ENCODE data around the gene ITPR1. TPM values are rescaled to one million over a fixed set of nuclear protein-coding genes. Genes with fewer than 3 reads are reported as not detected.

Gene ITPR1
- total and polyA plus RNA-seq, 2 of the 4 experiments (the other 2 are of a cell fraction) = 1.8 to 5.7 TPM

GRCh38 chr3:4642611-4643010, 149.5 kb downstream of the ITPR1 start:
- no peak overlapping the region for H2AK9ac ChIP-seq (replicated peaks; ENCODE audit: low read depth, low read length, poor library complexity)
- no peak overlapping the region for H3K4ac ChIP-seq (ENCODE audit: low read depth, low read length)
- H2AK5ac ChIP-seq (ENCODE audit: low read depth, low read length) = no peak overlapping the region
- H4K91ac ChIP-seq (ENCODE audit: insufficient read depth, low read depth, low read length) = no peak overlapping the region
- WGBS, 2 experiments (ENCODE audit: extremely low coverage in 2 of 2, insufficient read length in 1 of 2) = 88% methylated on average over 5 of the region's 8 CpGs; no CpG with 5 or more reads in 1 of the 2 experiments
- BruUV-seq (replicated peaks) = no TSS peak
- no peak overlapping the region for H3K4me2 ChIP-seq (ENCODE audit: low read depth, low read length)
- H2BK20ac ChIP-seq (ENCODE audit: low read depth, low read length) = no peak overlapping the region
- no peak overlapping the region for H3K14ac ChIP-seq (replicated peaks; ENCODE audit: low read depth, low read length)
- H2AFZ ChIP-seq (replicated peaks; ENCODE audit: low read length, poor library complexity) = no peak overlapping the region
- H3K9ac ChIP-seq (ENCODE audit: low read depth, low read length) = no peak overlapping the region
- no peak overlapping the region for H4K8ac ChIP-seq (ENCODE audit: low read depth in 2 of 2, low read length in 2 of 2)
- TF ChIP-seq MXI1 (IDR thresholded peaks at IDR 0.05; ENCODE audit: borderline replicate concordance, low read depth, low read length) (no peak), MAFK (IDR thresholded peaks at IDR 0.05; ENCODE audit: low read depth, low read length) (no peak), ELK1 (IDR thresholded peaks at IDR 0.05; ENCODE audit: borderline replicate concordance, low read depth, low read length) (no peak), USF2 (IDR thresholded peaks at IDR 0.05; ENCODE audit: low read depth, low read length) (no peak), RFX5 (IDR thresholded peaks at IDR 0.05; ENCODE audit: low read depth, low read length) (no peak), FOS (IDR thresholded peaks at IDR 0.05; ENCODE audit: low read depth, low read length) (no peak), NFE2L2 (IDR thresholded peaks at IDR 0.05; ENCODE audit: low read depth, low read length) (no peak), CHD1 (IDR thresholded peaks at IDR 0.05; ENCODE audit: low read depth, low read length) (no peak), CEBPB (IDR thresholded peaks at IDR 0.05; ENCODE audit: low read depth, low read length) (no peak), MAZ (IDR thresholded peaks at IDR 0.05; ENCODE audit: borderline replicate concordance, low read depth, low read length) (no peak), SMC3 (IDR thresholded peaks at IDR 0.05; ENCODE audit: low read depth, low read length) (no peak)
- no peak overlapping the region for H4K5ac ChIP-seq (ENCODE audit: low read depth, low read length)
- H2BK5ac ChIP-seq (ENCODE audit: low read depth, low read length, poor library complexity, severe bottlenecking) = no peak overlapping the region
- H3K23ac ChIP-seq (ENCODE audit: low read depth, low read length) = no peak overlapping the region
- ATAC-seq (ENCODE audit: low read depth) (no peak), DNase-seq (no peak)
- no peaks in the 10 kb centered on the region for H3K79me1 ChIP-seq (ENCODE audit: low read depth in 1 of 2, low read length in 2 of 2)
- H3K56ac ChIP-seq (ENCODE audit: extremely low read depth, insufficient read depth, low read length) = no peak overlapping the region
- H2BK120ac ChIP-seq (ENCODE audit: low read depth, low read length) = no peak overlapping the region
- in situ Hi-C loops (cut with MboI; ENCODE audit: low sequenced_read_pairs) = no loop called here
- H3K9me3 ChIP-seq (ENCODE audit: control insufficient read depth, insufficient read depth, low read length) = no peaks in the 10 kb centered on the region
- H3K18ac ChIP-seq (ENCODE audit: low read depth, low read length) = no peak overlapping the region
- H3K27me3 ChIP-seq (ENCODE audit: control insufficient read depth, insufficient read depth, low read length) = no peaks in the 10 kb centered on the region
- intact Hi-C loops (cut with micrococcal nuclease) = no loop called here
- no peak overlapping the region for H3K4me3 ChIP-seq (ENCODE audit: insufficient read depth, low read depth, low read length)
- ChIA-PET CTCF (interaction anchor here (2.0 kb wide), 1 partner anchor 9 kb away, joined by 13 read pairs; no protein-coding TSS in a partner anchor), POLR2A (ENCODE audit: unreplicated experiment) (no interaction called here)
- no peaks in the 10 kb centered on the region for H4K20me1 ChIP-seq (ENCODE audit: insufficient read depth, low read length)
- no peak overlapping the region for H2BK15ac ChIP-seq (ENCODE audit: low read depth, low read length)
- no peak overlapping the region for H3K27ac ChIP-seq (ENCODE audit: insufficient read depth, low read length)
- no peaks in the 10 kb centered on the region for H3K4me1 ChIP-seq (ENCODE audit: control insufficient read depth, insufficient read depth, low read length)
- no peaks in the 10 kb centered on the region for H3K9me1 ChIP-seq (ENCODE audit: insufficient read depth, low read length)
- no peaks in the 10 kb centered on the region for H3K36me3 ChIP-seq (ENCODE audit: control insufficient read depth, insufficient read depth, low read length)
- dilution Hi-C loops (cut with HindIII; ENCODE audit: low sequenced_read_pairs, unreplicated experiment) = no loop called here
